Tibial nerve (tissue), 4 donors: ENCODE data around the gene ZNF747. TPM values are rescaled to one million over a fixed set of nuclear protein-coding genes. Genes with fewer than 3 reads are reported as not detected.

Source experiments
- DNase-seq, 2 donors: peaks; one replicate each; pipeline ENCODE4 v3.0.0-alpha.2; 2019; ENCODE audit warnings: low spot score in 2 of 2
- H3K27ac ChIP-seq, 4 donors: fragments of 200-600 bp; sonication (generic) in 3 of 4; one replicate each; pipeline ENCODE4 v1.5.1; 2017 to 2019; ENCODE audit warnings: mild to moderate bottlenecking in 1 of 4
- H3K27me3 ChIP-seq, 2 donors: fragments of 200-600 bp; sonication (generic) in 1 of 2; one replicate each; pipeline versions ENCODE4 v1.5.1 to v1.6.0; 2017 to 2019
- H3K36me3 ChIP-seq, 3 donors: fragments of 200-600 bp; sonication (generic); one replicate each; pipeline ENCODE4 v1.5.1; 2018 to 2019
- H3K4me1 ChIP-seq, 4 donors: fragments of 200-600 bp; sonication (generic) in 3 of 4; one replicate each; pipeline ENCODE4 v1.5.1; 2017 to 2019
- H3K4me3 ChIP-seq, 4 donors: fragments of 200-600 bp; sonication (generic) in 3 of 4; one replicate each; pipeline ENCODE4 v1.5.1; 2017 to 2019; ENCODE audit warnings: mild to moderate bottlenecking in 1 of 4, moderate library complexity in 1 of 4
- H3K9me3 ChIP-seq, 4 donors: fragments of 200-600 bp; sonication (generic) in 3 of 4; one replicate each; pipeline ENCODE4 v1.5.1; 2017 to 2019
- EP300 ChIP-seq, 2 donors: sonication (generic); formaldehyde crosslinking; IDR thresholded peaks; one replicate each; pipeline ENCODE4 v1.6.1; 2017; ENCODE audit warnings: antibody characterized with exemption in 2 of 2, mild to moderate bottlenecking in 1 of 2
- POLR2A ChIP-seq, 2 donors: fragments of 450-650 bp; IDR thresholded peaks; one replicate each; pipeline ENCODE4 v1.6.1; 2017; ENCODE audit warnings: antibody characterized with exemption in 2 of 2, mild to moderate bottlenecking in 2 of 2, moderate library complexity in 2 of 2
- WGBS, 2 donors: methylation state at CpG; one replicate each; pipeline ENCODE4 v1.1.5; 2018; 5-methylcytosine and 5-hydroxymethylcytosine counted together
- total RNA-seq, 4 donors: library from RNA; depleted of rRNA; stranded (reverse); fragments of >200 nt; gene quantifications; one replicate each; pipeline ENCODE4 v1.1.0, GENCODE V29; 2016
- TF ChIP-seq, protein P1 (sequence below), 5 experiments: fragments of 200-600 bp in 3 of 5; fragments of 450-650 bp in 2 of 5; sonication (generic) in 3 of 5; IDR thresholded peaks; one replicate each; pipeline ENCODE4 v1.5.1; 2016 to 2019; ENCODE audit warnings: antibody characterized with exemption in 5 of 5, mild to moderate bottlenecking in 3 of 5, moderate library complexity in 2 of 5

The ZNF747 gene
- total RNA-seq, 4 donors from 2014 or later, result 17.4 to 22.2 (median 19.6) TPM

- 0% methylated on average over 4 to 9 of the region's 17 CpGs for WGBS, 2 donors
- peaks cover 0 to 34% (median 6%) of the 10 kb centered on the region in 3 donors for H3K36me3 ChIP-seq
- no peaks in the 10 kb centered on the region for H3K9me3 ChIP-seq
- no peak for DNase-seq
- H3K4me1 ChIP-seq, result peaks cover 0 to 40% (median 9%) of the 10 kb centered on the region in 4 donors
- H3K27ac ChIP-seq, result peak overlapping the region; percentile 75 to 98 (median 95)
- H3K4me3 ChIP-seq, result peak overlapping the region; percentile 70 to 90 (median 82)
- no peaks in the 10 kb centered on the region for H3K27me3 ChIP-seq
- no peak for TF ChIP-seq POLR2A (IDR thresholded peaks at IDR 0.05)
- TF ChIP-seq EP300 (IDR thresholded peaks at IDR 0.05), result no peak
- TF ChIP-seq, protein P1, sequence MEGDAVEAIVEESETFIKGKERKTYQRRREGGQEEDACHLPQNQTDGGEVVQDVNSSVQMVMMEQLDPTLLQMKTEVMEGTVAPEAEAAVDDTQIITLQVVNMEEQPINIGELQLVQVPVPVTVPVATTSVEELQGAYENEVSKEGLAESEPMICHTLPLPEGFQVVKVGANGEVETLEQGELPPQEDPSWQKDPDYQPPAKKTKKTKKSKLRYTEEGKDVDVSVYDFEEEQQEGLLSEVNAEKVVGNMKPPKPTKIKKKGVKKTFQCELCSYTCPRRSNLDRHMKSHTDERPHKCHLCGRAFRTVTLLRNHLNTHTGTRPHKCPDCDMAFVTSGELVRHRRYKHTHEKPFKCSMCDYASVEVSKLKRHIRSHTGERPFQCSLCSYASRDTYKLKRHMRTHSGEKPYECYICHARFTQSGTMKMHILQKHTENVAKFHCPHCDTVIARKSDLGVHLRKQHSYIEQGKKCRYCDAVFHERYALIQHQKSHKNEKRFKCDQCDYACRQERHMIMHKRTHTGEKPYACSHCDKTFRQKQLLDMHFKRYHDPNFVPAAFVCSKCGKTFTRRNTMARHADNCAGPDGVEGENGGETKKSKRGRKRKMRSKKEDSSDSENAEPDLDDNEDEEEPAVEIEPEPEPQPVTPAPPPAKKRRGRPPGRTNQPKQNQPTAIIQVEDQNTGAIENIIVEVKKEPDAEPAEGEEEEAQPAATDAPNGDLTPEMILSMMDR (IDR thresholded peaks at IDR 0.05), result peak in 2 of 5 experiments; percentile 2 to 6
These were observed 23.0 kb upstream of the ZNF747 start for GRCh38 chr16:30557707-30557956.

DNA sequence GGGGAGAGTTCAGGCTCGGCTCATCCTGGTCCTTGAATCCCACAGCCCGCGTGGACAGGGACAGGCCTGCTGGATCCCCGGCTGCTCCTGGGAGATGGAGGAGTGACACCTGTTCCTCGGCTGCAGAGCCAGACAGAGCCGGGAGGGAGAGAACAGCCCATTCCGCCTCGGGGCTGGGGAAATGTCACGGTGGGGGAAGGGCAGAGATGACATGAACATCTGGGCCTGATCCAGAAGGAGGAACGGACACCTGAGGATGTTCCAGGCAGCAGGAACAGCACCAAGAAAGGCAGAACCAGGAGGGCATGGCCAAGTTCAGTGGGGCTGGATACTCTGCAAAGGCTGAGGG is 21.4 kb upstream of the ZNF747 start:
- peaks cover 0 to 37% (median 6%) of the 10 kb centered on the region in 3 donors for H3K36me3 ChIP-seq
- TF ChIP-seq EP300 (IDR thresholded peaks at IDR 0.05), result no peak
- TF ChIP-seq POLR2A (IDR thresholded peaks at IDR 0.05), result no peak
- TF ChIP-seq, protein P1 (IDR thresholded peaks at IDR 0.05), result no peak
- 75% methylated on average over 10 of the region's 10 CpGs for WGBS, 2 donors
- peaks cover 0 to 47% (median 9%) of the 10 kb centered on the region in 4 donors for H3K4me1 ChIP-seq
- H3K27ac ChIP-seq, result no peak overlapping the region
- no peak for DNase-seq
- H3K4me3 ChIP-seq, result no peak overlapping the region
- no peaks in the 10 kb centered on the region for H3K27me3 ChIP-seq
- no peaks in the 10 kb centered on the region for H3K9me3 ChIP-seq

DNA sequence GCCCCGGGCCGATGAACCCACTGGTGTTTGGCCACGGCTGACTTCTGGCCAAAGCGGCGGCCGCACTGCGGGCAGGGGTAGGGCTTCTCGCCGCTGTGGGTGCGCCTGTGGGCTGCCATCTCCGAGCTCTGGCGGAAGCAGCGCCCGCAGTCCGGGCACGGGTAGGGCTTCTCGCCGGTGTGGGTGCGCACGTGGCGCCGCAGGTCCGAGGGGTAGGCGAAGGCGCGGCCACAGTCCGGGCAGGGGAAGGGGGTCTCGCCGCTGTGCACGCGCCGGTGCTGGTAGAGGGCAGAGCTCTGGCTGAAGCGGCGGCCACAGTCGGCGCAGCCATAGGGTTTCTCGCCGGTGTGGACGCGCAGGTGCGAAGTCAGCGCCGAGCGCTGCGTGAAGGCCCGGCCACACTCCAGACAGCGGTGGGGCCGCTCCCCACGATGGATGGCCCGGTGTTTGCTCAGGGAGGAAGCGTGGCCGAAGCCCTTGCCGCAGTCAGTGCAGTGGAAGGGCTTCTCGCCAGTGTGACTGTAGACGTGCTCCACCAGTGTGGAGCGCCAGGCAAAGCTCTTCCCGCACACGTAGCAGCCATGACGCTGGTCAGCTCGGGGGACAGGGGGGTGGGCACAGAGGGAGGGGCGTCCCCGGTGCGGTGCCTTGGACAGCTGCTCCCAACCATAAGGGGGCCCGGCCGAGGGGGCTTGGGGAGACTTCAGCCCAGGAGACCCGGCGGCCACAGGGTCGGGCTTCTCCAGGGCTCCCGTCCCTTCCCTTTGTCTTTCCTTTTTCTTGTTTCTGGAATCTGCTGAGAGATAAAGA is 20.9 kb upstream of the ZNF747 start:
- H3K27ac ChIP-seq, result no peak overlapping the region
- no peaks in the 10 kb centered on the region for H3K9me3 ChIP-seq
- no peak for DNase-seq
- TF ChIP-seq, protein P1 (IDR thresholded peaks at IDR 0.05), result no peak
- TF ChIP-seq POLR2A (IDR thresholded peaks at IDR 0.05) (no peak), EP300 (IDR thresholded peaks at IDR 0.05) (no peak)
- peaks cover 0 to 46% (median 9%) of the 10 kb centered on the region in 4 donors for H3K4me1 ChIP-seq
- no peaks in the 10 kb centered on the region for H3K27me3 ChIP-seq
- whole genome bisulfite sequencing, 2 donors, result 91 to 92% methylated on average over 28 to 61 of the region's 69 CpGs
- peaks cover 0 to 37% (median 6%) of the 10 kb centered on the region in 3 donors for H3K36me3 ChIP-seq
- H3K4me3 ChIP-seq, result no peak overlapping the region

DNA sequence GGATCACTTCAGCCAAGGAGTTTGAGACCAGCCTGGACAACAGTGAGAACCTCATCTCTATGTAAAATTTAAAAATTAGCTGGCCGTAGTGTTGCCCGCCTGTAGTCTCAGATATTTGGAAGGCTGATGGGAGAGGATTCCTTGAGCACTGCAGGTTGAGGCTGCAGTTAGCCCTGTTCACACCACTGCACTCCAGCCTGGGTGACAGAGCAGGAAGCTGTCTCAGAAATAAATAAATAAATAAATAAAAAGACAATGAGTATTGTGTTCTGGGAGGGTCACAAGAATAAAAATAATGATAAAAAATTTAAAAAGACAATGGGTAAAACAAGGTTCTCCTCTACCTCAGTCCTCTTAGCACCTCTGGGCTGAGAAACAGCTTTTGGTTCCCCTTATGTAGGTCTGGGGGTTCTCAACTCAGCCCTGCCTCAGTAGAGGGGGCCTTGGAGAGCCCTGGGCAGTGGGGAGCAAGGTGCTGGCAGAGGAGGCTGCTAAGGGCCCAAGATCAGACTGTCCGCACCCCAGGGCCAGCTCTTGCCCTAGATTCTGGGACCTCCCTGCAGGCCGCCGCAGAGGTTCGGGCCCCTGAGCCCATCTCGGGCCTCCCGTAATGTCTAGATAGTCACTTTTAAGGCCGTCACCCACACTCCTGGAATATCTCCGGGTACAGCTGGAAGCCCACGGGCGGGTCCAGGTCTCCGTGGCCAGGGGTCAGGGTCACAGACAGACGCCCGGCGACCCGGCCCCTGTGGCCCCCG is 20.1 kb upstream of the ZNF747 start:
- Histone ChIP-seq H3K36me3 (peaks cover 0 to 37% (median 6%) of the 10 kb centered on the region in 3 donors), H3K27me3 (no peaks in the 10 kb centered on the region), H3K4me3 (no peak overlapping the region), H3K4me1 (peaks cover 0 to 46% (median 9%) of the 10 kb centered on the region in 4 donors), H3K27ac (no peak overlapping the region), H3K9me3 (no peaks in the 10 kb centered on the region)
- TF ChIP-seq POLR2A (IDR thresholded peaks at IDR 0.05) (no peak), EP300 (IDR thresholded peaks at IDR 0.05) (no peak)
- TF ChIP-seq, protein P1 (IDR thresholded peaks at IDR 0.05), result no peak
- DNase-seq, result no peak
- 89 to 94% methylated on average over 16 to 18 of the region's 18 CpGs for WGBS, 2 donors

- Histone ChIP-seq H3K27me3 (no peaks in the 10 kb centered on the region), H3K36me3 (peaks cover 0 to 37% (median 6%) of the 10 kb centered on the region in 3 donors), H3K9me3 (no peaks in the 10 kb centered on the region), H3K4me1 (peaks cover 0 to 41% (median 7%) of the 10 kb centered on the region in 4 donors), H3K27ac (no peak overlapping the region), H3K4me3 (no peak overlapping the region)
- no peak for DNase-seq
- 80 to 100% methylated on average over 2 of the region's 2 CpGs for WGBS, 2 donors
- TF ChIP-seq POLR2A (IDR thresholded peaks at IDR 0.05) (no peak), EP300 (IDR thresholded peaks at IDR 0.05) (no peak)
- TF ChIP-seq, protein P1 (IDR thresholded peaks at IDR 0.05), result no peak
These were observed 18.8 kb upstream of the ZNF747 start for GRCh38 chr16:30553393-30553899.
